GM21737 (cell line): ENCODE measurements around the gene HDGF.
A peak's percentile ranks its signal among the peaks of the same experiment; 100 is the strongest.

ENCODE experiments used
- ATAC-seq: cut with Tn5 transposase; IDR thresholded peaks from one replicate; pipeline ENCODE4 v1.9.1; 2021; ENCODE audit warnings: mild to moderate bottlenecking, moderate library complexity; ENCODE audit not compliant: unreplicated experiment

HDGF gene

GRCh38 chr1:156751451-156751756, at the start of gene HDGF:
Gene HDGF (minus strand): TSS chr1:156751675. CDS start chr1:156751429, 246 bp downstream.
- ATAC-seq: no peak

- no peak for ATAC-seq
Observed at GRCh38 chr1:156797212-156797871, 45.9 kb upstream of the HDGF start.

GRCh38 chr1:156796340-156797097, 45.0 kb upstream of the HDGF start:
- ATAC-seq: no peak

GRCh38 chr1:156795787-156796186, 44.3 kb upstream of the HDGF start:
- no peak for ATAC-seq

- ATAC-seq: no peak
Observed at GRCh38 chr1:156795374-156795733, 43.9 kb upstream of the HDGF start.

GRCh38 chr1:156794506-156795373, 43.3 kb upstream of the HDGF start:
- no peak for ATAC-seq

- no peak for ATAC-seq
Observed at GRCh38 chr1:156789621-156790318, 38.3 kb upstream of the HDGF start.

- ATAC-seq: no peak
Observed at GRCh38 chr1:156788136-156788535, 36.7 kb upstream of the HDGF start.

GRCh38 chr1:156786640-156787039, 35.2 kb upstream of the HDGF start:
- ATAC-seq: no peak

- ATAC-seq: no peak
Observed at GRCh38 chr1:156785458-156785857, 34.0 kb upstream of the HDGF start.

GRCh38 chr1:156781585-156782186, 30.2 kb upstream of the HDGF start:
- ATAC-seq: no peak

- no peak for ATAC-seq
Observed at GRCh38 chr1:156777573-156777972, 26.1 kb upstream of the HDGF start.

- no peak for ATAC-seq
Observed at GRCh38 chr1:156776942-156777341, 25.5 kb upstream of the HDGF start.

- ATAC-seq: no peak
Observed at GRCh38 chr1:156775799-156776198, 24.3 kb upstream of the HDGF start.

GRCh38 chr1:156773607-156774006, 22.1 kb upstream of the HDGF start:
- no peak for ATAC-seq

- no peak for ATAC-seq
Observed at GRCh38 chr1:156772728-156773497, 21.4 kb upstream of the HDGF start.

GRCh38 chr1:156772222-156772621, 20.7 kb upstream of the HDGF start:
- no peak for ATAC-seq

- ATAC-seq: no peak
Observed at GRCh38 chr1:156768610-156769295, 17.3 kb upstream of the HDGF start.

GRCh38 chr1:156767879-156768604, 16.6 kb upstream of the HDGF start:
- ATAC-seq: peak; percentile 4
